Breast epithelium (tissue), 4 donors: ENCODE data around the gene C6orf132. TPM values are rescaled to one million over a fixed set of nuclear protein-coding genes. Genes with fewer than 3 reads are reported as not detected.

Experiments used
- DNase-seq, 2 donors: peaks; one replicate each; pipeline ENCODE4 v3.0.0-alpha.2; 2019; ENCODE audit warnings: low spot score in 2 of 2
- H3K27ac ChIP-seq, 2 donors: fragments of 200-600 bp; sonication (generic) in 1 of 2; one replicate each; pipeline ENCODE4 v1.5.1; 2016 to 2019; ENCODE audit warnings: mild to moderate bottlenecking in 1 of 2
- H3K27me3 ChIP-seq, 2 donors: fragments of 200-600 bp; sonication (generic) in 1 of 2; one replicate each; pipeline versions ENCODE4 v1.5.1 to v1.6.0; 2017 to 2019; ENCODE audit warnings: control low read depth in 1 of 2, mild to moderate bottlenecking in 1 of 2
- H3K36me3 ChIP-seq: fragments of 200-600 bp; one replicate; pipeline ENCODE4 v1.5.1; 2019
- H3K4me1 ChIP-seq, 2 donors: fragments of 200-600 bp; sonication (generic); one replicate each; pipeline ENCODE4 v1.5.1; 2016 to 2019; ENCODE audit warnings: control low read depth in 1 of 2
- H3K4me3 ChIP-seq, 3 donors: fragments of 200-600 bp; sonication (generic); 1 replicate in 2 of 3; 2 replicates in 1 of 3; pipeline ENCODE4 v1.5.1; 2016 to 2019; ENCODE audit warnings: mild to moderate bottlenecking in 3 of 3, moderate library complexity in 2 of 3
- H3K9me3 ChIP-seq, 2 donors: fragments of 200-600 bp; sonication (generic) in 1 of 2; one replicate each; pipeline ENCODE4 v1.5.1; 2016 to 2019; ENCODE audit warnings: control low read depth in 1 of 2
- POLR2A ChIP-seq: fragments of 450-650 bp; IDR thresholded peaks from one replicate; pipeline ENCODE4 v1.6.1; 2016; ENCODE audit warnings: antibody characterized with exemption, mild to moderate bottlenecking, moderate library complexity
- POLR2AphosphoS5 ChIP-seq, 3 donors: sonication (generic); formaldehyde crosslinking; IDR thresholded peaks; one replicate each; pipeline ENCODE4 v1.6.1; 2017; ENCODE audit warnings: antibody characterized with exemption in 3 of 3
- intact Hi-C: fragments of 100-400 bp; cut with DNase I; formaldehyde crosslinking; loops from one replicate; pipeline ENCODE4 v1.15.1; 2023; ENCODE audit warnings: low total_unique reads
- total RNA-seq, 3 donors: library from RNA; depleted of rRNA; stranded (reverse); fragments of >200 nt; gene quantifications; one replicate each; pipeline ENCODE4 v1.1.0, GENCODE V29; 2016
- TF ChIP-seq, protein P1 (sequence below), 3 donors: fragments of 450-650 bp; IDR thresholded peaks; one replicate each; pipeline ENCODE4 v1.5.1; 2016 to 2017; ENCODE audit warnings: antibody characterized with exemption in 3 of 3, mild to moderate bottlenecking in 3 of 3, moderate library complexity in 3 of 3

Gene C6orf132
- total RNA-seq, 3 donors from 2014 or later: 4.2 to 20.2 (median 10.2) TPM

DNA sequence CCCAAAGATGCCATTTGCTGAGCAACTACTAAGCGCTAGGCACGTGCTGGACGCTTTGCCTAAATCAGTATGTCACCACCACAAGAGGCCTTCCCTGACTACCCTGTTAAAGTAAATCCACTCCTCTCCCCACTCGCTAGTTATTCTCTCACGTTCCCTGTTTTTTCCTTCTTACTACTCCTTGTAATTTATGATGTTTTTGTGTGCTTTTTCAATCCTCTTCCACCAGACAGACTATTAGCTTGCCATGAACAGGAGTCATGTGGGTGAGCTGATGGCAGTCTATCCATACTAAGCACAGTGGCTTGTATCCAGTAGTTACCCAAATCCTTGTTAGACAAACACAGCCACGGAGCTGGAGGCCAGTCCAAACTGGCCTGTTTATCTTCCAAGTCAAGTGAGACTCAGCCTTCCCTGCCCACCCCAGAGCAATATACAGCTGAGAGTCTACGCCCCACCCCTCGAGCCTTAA is 41.2 kb downstream of the C6orf132 start:
- peak; percentile 40 to 61 for DNase-seq
- intact Hi-C loops: no loop called here
- no peaks in the 10 kb centered on the region for H3K9me3 ChIP-seq
- no peaks in the 10 kb centered on the region for H3K36me3 ChIP-seq
- H3K27me3 ChIP-seq: no peaks in the 10 kb centered on the region
- TF ChIP-seq, protein P1, sequence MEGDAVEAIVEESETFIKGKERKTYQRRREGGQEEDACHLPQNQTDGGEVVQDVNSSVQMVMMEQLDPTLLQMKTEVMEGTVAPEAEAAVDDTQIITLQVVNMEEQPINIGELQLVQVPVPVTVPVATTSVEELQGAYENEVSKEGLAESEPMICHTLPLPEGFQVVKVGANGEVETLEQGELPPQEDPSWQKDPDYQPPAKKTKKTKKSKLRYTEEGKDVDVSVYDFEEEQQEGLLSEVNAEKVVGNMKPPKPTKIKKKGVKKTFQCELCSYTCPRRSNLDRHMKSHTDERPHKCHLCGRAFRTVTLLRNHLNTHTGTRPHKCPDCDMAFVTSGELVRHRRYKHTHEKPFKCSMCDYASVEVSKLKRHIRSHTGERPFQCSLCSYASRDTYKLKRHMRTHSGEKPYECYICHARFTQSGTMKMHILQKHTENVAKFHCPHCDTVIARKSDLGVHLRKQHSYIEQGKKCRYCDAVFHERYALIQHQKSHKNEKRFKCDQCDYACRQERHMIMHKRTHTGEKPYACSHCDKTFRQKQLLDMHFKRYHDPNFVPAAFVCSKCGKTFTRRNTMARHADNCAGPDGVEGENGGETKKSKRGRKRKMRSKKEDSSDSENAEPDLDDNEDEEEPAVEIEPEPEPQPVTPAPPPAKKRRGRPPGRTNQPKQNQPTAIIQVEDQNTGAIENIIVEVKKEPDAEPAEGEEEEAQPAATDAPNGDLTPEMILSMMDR (IDR thresholded peaks at IDR 0.05): no peak
- TF ChIP-seq POLR2A (no peak), POLR2AphosphoS5 (IDR thresholded peaks at IDR 0.05) (no peak)
- peak overlapping the region; percentile 77 to 91 for H3K27ac ChIP-seq
- no peak overlapping the region for H3K4me3 ChIP-seq
- peaks cover 0 to 12% of the 10 kb centered on the region in 2 donors for H3K4me1 ChIP-seq

DNA sequence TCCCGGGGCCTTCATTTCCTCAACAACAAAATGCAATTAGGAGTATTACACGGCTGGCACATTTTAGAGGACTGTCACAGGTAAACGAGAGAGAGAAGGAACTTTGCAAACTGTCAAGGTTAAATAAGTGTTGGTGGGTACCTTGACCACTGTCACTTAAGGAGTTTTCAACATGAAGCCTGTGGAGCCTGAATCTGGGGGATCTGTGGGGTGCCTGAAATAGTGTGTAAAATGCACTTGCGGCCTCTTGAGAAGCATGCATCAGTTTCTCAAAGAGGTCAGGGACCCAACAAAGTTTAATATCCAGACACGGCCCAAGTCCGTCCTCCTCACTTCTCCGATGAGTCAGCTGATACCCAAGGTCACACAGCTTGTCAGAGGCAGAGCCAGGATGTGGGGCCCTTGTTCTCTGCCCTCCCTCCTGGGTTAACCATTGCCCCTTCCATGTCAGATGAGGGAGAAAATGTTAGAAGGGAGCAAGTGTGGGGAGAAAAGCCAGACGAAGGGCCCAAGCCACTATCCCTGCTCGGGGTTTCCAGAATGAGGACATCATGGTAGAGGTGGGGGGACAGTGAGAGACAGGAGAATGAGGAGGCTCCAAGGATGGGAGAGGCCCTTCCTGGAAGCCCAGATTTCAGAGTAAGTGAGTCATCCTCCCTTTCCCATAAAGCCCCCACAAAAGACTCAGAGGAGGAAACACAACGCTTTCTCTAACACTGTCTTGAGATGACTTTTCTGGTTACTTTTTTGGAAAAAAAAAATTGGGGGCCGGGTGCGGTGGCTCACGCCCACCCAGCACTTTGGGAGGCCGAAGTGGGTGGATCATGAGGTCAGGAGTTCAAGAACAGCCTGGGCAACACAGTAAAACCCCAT is 42.2 kb downstream of the C6orf132 start:
- Histone ChIP-seq H3K9me3 (no peaks in the 10 kb centered on the region), H3K36me3 (no peaks in the 10 kb centered on the region), H3K27ac (peak overlapping the region; percentile 77 to 91), H3K27me3 (no peaks in the 10 kb centered on the region), H3K4me1 (peaks cover 0 to 12% of the 10 kb centered on the region in 2 donors), H3K4me3 (no peak overlapping the region)
- no peak for TF ChIP-seq POLR2AphosphoS5 (IDR thresholded peaks at IDR 0.05)
- TF ChIP-seq, protein P1 (IDR thresholded peaks at IDR 0.05): no peak
- no peak for TF ChIP-seq POLR2A
- no peak for DNase-seq
- intact Hi-C loops: loop anchor here (1.0 kb wide), 1 partner anchor 30 kb away; no protein-coding TSS in a partner anchor

DNA sequence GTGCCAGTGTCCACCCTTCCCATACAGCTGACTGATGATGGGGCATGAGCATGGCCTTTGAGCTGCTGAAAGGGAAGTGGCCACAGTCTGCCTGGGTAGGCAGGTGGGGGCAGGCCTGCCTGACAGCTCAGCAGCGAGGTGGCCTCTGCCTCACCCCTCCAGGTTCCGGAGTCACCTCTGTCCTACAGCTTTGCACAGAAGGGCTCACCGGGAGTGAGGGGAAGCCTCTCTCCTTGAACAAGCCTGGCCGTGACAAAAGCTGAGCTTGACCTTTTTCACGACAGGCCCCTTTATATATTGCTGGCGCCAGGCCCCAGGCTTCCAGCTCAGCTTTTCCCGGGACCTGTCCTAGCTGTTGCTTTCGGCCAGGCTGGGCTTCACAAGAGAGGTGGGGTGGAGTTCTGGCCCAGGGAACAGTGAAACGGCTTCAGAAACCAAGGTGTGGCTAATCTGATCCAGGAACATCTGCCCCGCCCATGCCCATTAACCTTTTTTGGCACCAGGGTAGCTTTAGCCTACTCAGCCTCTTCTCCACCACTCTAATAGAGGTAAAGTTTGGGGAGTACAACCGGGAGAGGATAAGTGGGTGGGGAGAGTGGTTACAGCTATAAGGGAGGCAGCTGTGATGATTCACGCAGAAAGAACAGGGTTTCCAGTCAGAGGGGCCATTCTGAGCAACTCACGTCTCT is 42.9 kb downstream of the C6orf132 start:
- Histone ChIP-seq H3K36me3 (no peaks in the 10 kb centered on the region), H3K27ac (peak overlapping the region; percentile 77 to 91), H3K27me3 (no peaks in the 10 kb centered on the region), H3K9me3 (no peaks in the 10 kb centered on the region), H3K4me1 (peaks cover 0 to 12% of the 10 kb centered on the region in 2 donors), H3K4me3 (no peak overlapping the region)
- intact Hi-C loops: loop anchor here (1.0 kb wide), 1 partner anchor 31 kb away; no protein-coding TSS in a partner anchor
- TF ChIP-seq, protein P1 (IDR thresholded peaks at IDR 0.05): no peak
- no peak for TF ChIP-seq POLR2A
- TF ChIP-seq POLR2AphosphoS5 (IDR thresholded peaks at IDR 0.05): no peak
- DNase-seq: peak; percentile 71 to 72

DNA sequence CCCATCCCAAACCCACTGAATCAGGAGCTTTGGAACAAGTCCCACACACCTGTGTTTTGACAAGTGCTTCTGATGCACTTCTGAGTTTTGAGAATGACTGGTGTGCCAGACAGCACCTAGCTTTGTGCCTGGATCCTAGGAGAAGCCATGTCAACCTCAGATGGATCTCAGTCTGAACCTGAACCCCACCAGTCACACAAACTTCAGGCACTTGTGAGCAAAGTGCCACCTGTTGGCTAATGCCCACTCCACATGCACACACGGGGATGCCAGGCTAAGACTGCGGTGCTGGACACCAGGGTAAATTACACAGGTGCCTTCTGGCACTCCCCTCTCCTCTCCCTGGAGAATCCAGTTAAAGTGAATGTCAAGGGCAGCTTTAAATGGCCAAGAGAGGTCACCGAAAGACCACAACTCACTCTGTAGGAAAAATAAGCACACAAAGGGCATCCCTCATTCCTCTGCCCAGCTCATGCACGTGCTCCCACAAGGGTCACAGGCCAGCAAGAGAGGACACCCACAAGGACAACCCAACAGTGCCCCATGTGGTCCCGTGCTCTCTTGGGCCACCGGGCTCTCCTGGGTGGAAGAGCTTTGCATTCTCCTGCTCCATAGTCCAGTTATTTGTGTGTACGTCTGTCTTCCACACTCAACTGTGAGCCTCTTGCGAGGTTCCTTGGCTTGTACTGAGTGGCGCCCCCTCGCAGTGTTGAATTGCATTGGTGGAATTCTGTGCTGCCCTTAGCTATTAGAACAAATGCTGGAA is 46.5 kb downstream of the C6orf132 start:
- H3K4me3 ChIP-seq: no peak overlapping the region
- H3K27ac ChIP-seq: no peak overlapping the region
- no peaks in the 10 kb centered on the region for H3K9me3 ChIP-seq
- H3K36me3 ChIP-seq: no peaks in the 10 kb centered on the region
- DNase-seq: no peak
- H3K27me3 ChIP-seq: no peaks in the 10 kb centered on the region
- no peak for TF ChIP-seq POLR2A
- peaks cover 0 to 12% of the 10 kb centered on the region in 2 donors for H3K4me1 ChIP-seq
- intact Hi-C loops: no loop called here

DNA sequence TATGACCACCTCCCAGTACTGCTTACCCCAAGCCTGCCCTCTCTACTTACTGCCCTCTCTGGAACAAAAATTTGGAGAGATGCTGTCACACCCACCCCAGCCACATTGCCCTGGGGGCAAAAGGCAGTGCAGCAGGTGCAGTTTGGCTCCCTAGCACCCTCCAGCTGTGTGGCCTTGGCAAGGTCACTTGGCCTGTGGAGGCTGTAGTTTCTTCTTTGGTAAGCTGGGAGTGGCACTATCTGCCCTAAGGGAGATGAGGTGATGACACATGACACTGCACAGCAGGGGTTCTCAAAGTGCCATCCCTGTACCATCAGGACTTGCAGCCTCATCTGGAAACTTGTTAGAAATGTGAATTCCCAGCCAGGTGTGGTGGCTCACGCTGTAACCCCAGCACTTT is 47.3 kb downstream of the C6orf132 start:
- no peaks in the 10 kb centered on the region for H3K27me3 ChIP-seq
- no peak overlapping the region for H3K27ac ChIP-seq
- H3K9me3 ChIP-seq: no peaks in the 10 kb centered on the region
- H3K4me3 ChIP-seq: no peak overlapping the region
- no peaks in the 10 kb centered on the region for H3K36me3 ChIP-seq
- intact Hi-C loops: no loop called here
- H3K4me1 ChIP-seq: peaks cover 0 to 12% of the 10 kb centered on the region in 2 donors
- TF ChIP-seq, protein P1 (IDR thresholded peaks at IDR 0.05): no peak
- TF ChIP-seq POLR2AphosphoS5 (IDR thresholded peaks at IDR 0.05): no peak
- no peak for TF ChIP-seq POLR2A
- no peak for DNase-seq
